GM21360 (cell line): ENCODE measurements around the gene EP400.

ENCODE experiments used
- ATAC-seq: cut with Tn5 transposase; IDR thresholded peaks from one replicate; pipeline ENCODE4 v1.9.1; 2021; ENCODE audit warnings: mild to moderate bottlenecking, moderate library complexity; ENCODE audit not compliant: unreplicated experiment

The EP400 gene

GRCh38 chr12:131911028-131911650 lies 38.6 kb upstream of the EP400 start:
- no peak for ATAC-seq

GRCh38 chr12:131911851-131912477 lies 37.8 kb upstream of the EP400 start:
- no peak for ATAC-seq

- no peak for ATAC-seq
These were observed 37.0 kb upstream of the EP400 start for GRCh38 chr12:131912518-131913274.

- ATAC-seq: no peak
These were observed 36.1 kb upstream of the EP400 start for GRCh38 chr12:131913666-131914065.

- no peak for ATAC-seq
These were observed 35.5 kb upstream of the EP400 start for GRCh38 chr12:131914179-131914702.

- ATAC-seq: no peak
These were observed 34.6 kb upstream of the EP400 start for GRCh38 chr12:131915000-131915689.

- ATAC-seq: no peak
These were observed 33.9 kb upstream of the EP400 start for GRCh38 chr12:131915823-131916222.

GRCh38 chr12:131916306-131917138 lies 33.2 kb upstream of the EP400 start:
- ATAC-seq: no peak

- ATAC-seq: no peak
These were observed 32.5 kb upstream of the EP400 start for GRCh38 chr12:131917139-131917710.

GRCh38 chr12:131917711-131918306 lies 31.9 kb upstream of the EP400 start:
- ATAC-seq: no peak

- ATAC-seq: no peak
These were observed 31.3 kb upstream of the EP400 start for GRCh38 chr12:131918311-131919050.

- ATAC-seq: no peak
These were observed 30.7 kb upstream of the EP400 start for GRCh38 chr12:131919051-131919347.

- ATAC-seq: no peak
These were observed 30.2 kb upstream of the EP400 start for GRCh38 chr12:131919366-131920156.

GRCh38 chr12:131920157-131920508 lies 29.6 kb upstream of the EP400 start:
- no peak for ATAC-seq

- no peak for ATAC-seq
These were observed 28.6 kb upstream of the EP400 start for GRCh38 chr12:131920902-131921840.

- no peak for ATAC-seq
These were observed 27.6 kb upstream of the EP400 start for GRCh38 chr12:131921866-131922769.
